Measurements from ENCODE around the gene CCDC28A.

DNA sequence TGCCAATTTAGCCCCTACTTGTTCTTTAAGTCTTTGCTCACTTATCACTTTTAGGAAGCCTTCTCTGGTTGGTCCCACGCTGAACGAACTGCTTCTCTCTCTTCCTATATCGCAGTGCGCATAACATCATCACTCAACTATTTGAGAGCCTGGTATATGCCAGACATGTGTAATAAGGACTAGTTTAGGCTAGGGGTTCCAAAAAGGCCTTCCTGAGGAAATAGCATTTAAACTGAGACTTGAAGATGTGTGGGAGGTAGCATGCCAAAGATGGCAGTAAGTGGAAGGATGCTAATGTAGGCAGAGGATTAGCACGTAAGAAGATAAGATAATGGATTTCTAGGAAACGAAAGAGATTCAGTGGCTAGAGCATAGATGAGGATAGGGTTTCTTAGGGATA is 4.8 kb downstream of the CCDC28A start:
- no peak for TF ChIP-seq GATA3 (IDR thresholded peaks at IDR 0.05; ENCODE audit: low read depth, low read length)
- TF ChIP-seq GATA2 (IDR thresholded peaks at IDR 0.05; ENCODE audit: low read depth, low read length) = no peak

Data from SH-SY5Y (cell line).